H1 (cell line): ENCODE results near the gene TMPRSS3. TPM values are rescaled to one million over a fixed set of nuclear protein-coding genes. Genes with fewer than 3 reads are reported as not detected.

Source experiments
- CHD1 ChIP-seq: IDR thresholded peaks from 2 replicates; pipeline ENCODE4 v1.6.1; 2012; ENCODE audit warnings: low read depth, low read length, improper control_type of control experiment
- CHD7 ChIP-seq: fragments of 300-600 bp; sonication (generic); IDR thresholded peaks from 2 replicates; pipeline ENCODE4 v1.7.1; 2012; ENCODE audit warnings: low read length, moderate library complexity, mild to moderate bottlenecking, inconsistent platforms; ENCODE audit not compliant: insufficient replicate concordance
- CTBP2 ChIP-seq: IDR thresholded peaks from 2 replicates; pipeline ENCODE4 v1.7.0; 2011; ENCODE audit warnings: borderline replicate concordance, mild to moderate bottlenecking, moderate library complexity, mixed read lengths, low read length; ENCODE audit not compliant: insufficient read depth, insufficient read length
- EP300 ChIP-seq, 2 experiments: IDR thresholded peaks; 1 replicate in 1 of 2; 2 replicates in 1 of 2; pipeline ENCODE4 v1.6.1; 2011 to 2012; ENCODE audit warnings: low read depth in 2 of 2, low read length in 2 of 2, mild to moderate bottlenecking in 2 of 2, borderline replicate concordance in 1 of 2, inconsistent platforms in 1 of 2, moderate library complexity in 1 of 2
- KDM4A ChIP-seq: IDR thresholded peaks from one replicate; pipeline ENCODE4 v1.7.1; 2012; ENCODE audit warnings: low read depth, mild to moderate bottlenecking, moderate library complexity, low read length, inconsistent platforms; ENCODE audit not compliant: severe bottlenecking
- MAFK ChIP-seq: IDR thresholded peaks from 2 replicates; pipeline ENCODE4 v1.6.1; 2012; ENCODE audit warnings: low read depth, mild to moderate bottlenecking, improper control_type of control experiment, low read length
- RNF2 ChIP-seq: fragments of 200-900, 300-1000 bp; sonication (generic); IDR thresholded peaks from 2 replicates; pipeline ENCODE4 v1.7.1; 2016; ENCODE audit warnings: borderline replicate concordance, low read depth, mild to moderate bottlenecking, antibody characterized with exemption, low read length; ENCODE audit not compliant: poor library complexity, severe bottlenecking; ENCODE audit errors: missing control alignments
- SIN3A ChIP-seq, 2 experiments: IDR thresholded peaks in 1 of 2; conservative IDR thresholded peaks in 1 of 2; 2 replicates each; pipeline ENCODE4 v1.6.1; 2011 to 2012; ENCODE audit warnings: low read length in 2 of 2, improper control_type of control experiment in 1 of 2, low read depth in 1 of 2, mild to moderate bottlenecking in 1 of 2
- TAF1 ChIP-seq: IDR thresholded peaks from 2 replicates; pipeline ENCODE4 v1.6.1; 2011; ENCODE audit warnings: mild to moderate bottlenecking, low read depth, low read length
- TAF7 ChIP-seq: optimal IDR thresholded peaks from 2 replicates; pipeline ENCODE3; 2011; ENCODE audit warnings: low read depth, mild to moderate bottlenecking, inconsistent platforms, low read length, moderate library complexity, borderline replicate concordance
- TBP ChIP-seq: IDR thresholded peaks from 2 replicates; pipeline ENCODE4 v1.6.1; 2011; ENCODE audit warnings: low read depth, low read length, improper control_type of control experiment
- polyA plus RNA-seq, 7 experiments: library from polyadenylated mRNA; depleted of rRNA in 3 of 7; stranded (reverse) in 5 of 7; unstranded in 2 of 7; fragments of >200 nt in 5 of 7; fragments of 200-250 nt in 2 of 7; gene quantifications; 1 replicate in 5 of 7; 2 replicates in 1 of 7; 4 replicates in 1 of 7; pipeline versions ENCODE4 v1.2.1 to v1.2.3, GENCODE V29; 2011 to 2013; ENCODE audit warnings: missing spikeins in 2 of 7, mixed read lengths in 2 of 7
- total RNA-seq: library from RNA; stranded (reverse); fragmentation: NEBNext Ultra II Directional; extraction: Animal tissue kit (Norgen Biotek cat#: 25700); gene quantifications from 2 replicates; pipeline ENCODE4 v1.2.1, GENCODE V29; 2021

Gene TMPRSS3
- total and polyA plus RNA-seq, 2 of the 8 experiments (the other 6 are each of a cell fraction or from before 2014, with no cell fraction given): 0.38 TPM; not detected in 1

- TF ChIP-seq CHD7: no peak
- no peak for TF ChIP-seq KDM4A
- TF ChIP-seq TAF7: no peak
- TF ChIP-seq MAFK: no peak
- no peak for TF ChIP-seq EP300 (IDR thresholded peaks at IDR 0.05; ENCODE audit: borderline replicate concordance in 1 of 2, low read depth in 2 of 2, low read length in 2 of 2)
- no peak for TF ChIP-seq TBP
- TF ChIP-seq RNF2: no peak
- TF ChIP-seq TAF1: no peak
- no peak for TF ChIP-seq CHD1
- TF ChIP-seq SIN3A (conservative IDR thresholded peaks at IDR 0.05 in 1 of 2, IDR thresholded peaks at IDR 0.05 in 1 of 2; ENCODE audit: low read depth in 1 of 2, low read length in 2 of 2): no peak
- no peak for TF ChIP-seq CTBP2
These were observed 27.8 kb upstream of the TMPRSS3 start (continued) for GRCh38 chr21:42423685-42424084.
